GM12801 (cell line): ENCODE data around the gene SMIM12.

Source experiments
- TF ChIP-seq, protein P1 (sequence below): IDR thresholded peaks from one replicate; pipeline ENCODE4 v1.5.1; 2011; ENCODE audit warnings: control low read depth; ENCODE audit not compliant: insufficient read length; ENCODE audit errors: extremely low read depth

Gene SMIM12

DNA sequence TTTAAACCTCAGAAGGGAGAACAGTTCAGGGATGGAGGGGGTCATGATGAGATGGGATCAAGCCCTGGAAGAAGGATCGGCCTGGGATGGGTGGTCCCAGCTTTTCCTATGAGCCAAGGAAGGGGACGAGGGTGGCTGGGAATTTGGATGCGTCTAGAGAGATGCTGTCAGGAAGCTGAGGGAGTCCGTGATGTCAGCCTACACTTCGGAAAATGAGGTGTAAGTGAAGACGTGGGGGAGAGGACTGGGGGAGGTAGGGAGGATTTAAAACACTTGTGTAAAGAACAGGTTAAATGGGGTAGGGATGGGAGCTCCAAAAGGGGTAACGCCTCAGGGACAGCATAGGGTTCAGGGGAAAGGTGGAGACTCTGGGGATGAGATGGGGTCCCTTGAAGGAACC lies 42.4 kb upstream of the SMIM12 start:
- TF ChIP-seq, protein P1, sequence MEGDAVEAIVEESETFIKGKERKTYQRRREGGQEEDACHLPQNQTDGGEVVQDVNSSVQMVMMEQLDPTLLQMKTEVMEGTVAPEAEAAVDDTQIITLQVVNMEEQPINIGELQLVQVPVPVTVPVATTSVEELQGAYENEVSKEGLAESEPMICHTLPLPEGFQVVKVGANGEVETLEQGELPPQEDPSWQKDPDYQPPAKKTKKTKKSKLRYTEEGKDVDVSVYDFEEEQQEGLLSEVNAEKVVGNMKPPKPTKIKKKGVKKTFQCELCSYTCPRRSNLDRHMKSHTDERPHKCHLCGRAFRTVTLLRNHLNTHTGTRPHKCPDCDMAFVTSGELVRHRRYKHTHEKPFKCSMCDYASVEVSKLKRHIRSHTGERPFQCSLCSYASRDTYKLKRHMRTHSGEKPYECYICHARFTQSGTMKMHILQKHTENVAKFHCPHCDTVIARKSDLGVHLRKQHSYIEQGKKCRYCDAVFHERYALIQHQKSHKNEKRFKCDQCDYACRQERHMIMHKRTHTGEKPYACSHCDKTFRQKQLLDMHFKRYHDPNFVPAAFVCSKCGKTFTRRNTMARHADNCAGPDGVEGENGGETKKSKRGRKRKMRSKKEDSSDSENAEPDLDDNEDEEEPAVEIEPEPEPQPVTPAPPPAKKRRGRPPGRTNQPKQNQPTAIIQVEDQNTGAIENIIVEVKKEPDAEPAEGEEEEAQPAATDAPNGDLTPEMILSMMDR, result no peak

DNA sequence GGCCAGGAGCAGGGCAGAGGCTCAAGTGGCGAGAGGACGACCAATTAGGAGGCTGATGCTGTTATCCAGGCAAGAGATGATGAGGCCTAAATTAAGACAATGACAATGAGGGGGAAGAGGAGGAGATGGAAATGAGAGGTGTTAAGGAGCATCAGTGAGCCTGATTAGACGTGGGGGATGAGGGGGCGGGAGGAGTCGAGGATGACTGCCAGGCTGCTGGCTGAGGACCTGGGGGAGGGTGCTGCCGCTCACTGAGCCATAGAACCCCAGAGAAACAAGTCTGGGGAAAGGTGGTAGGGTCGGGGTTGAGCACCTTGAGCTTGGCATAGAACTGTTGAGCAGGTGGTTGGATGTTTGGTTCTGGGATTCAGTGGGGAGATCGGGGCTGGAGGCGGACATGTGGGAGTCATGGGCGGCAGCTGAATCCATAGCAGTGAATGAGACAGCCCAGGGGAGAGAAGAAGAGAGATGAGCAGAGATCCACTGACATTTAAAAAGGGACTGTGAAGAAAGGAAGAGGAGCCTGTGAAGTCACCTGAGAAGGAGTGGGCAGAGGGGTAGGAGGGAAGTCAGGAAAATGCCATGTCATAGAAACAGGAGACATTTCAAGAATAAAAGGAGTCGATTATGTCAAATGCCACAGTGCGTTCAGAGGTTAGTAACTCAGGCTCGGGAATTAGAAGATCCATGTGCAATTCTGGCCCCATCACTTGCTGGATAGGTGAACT lies 41.4 kb upstream of the SMIM12 start:
- TF ChIP-seq, protein P1, result no peak

DNA sequence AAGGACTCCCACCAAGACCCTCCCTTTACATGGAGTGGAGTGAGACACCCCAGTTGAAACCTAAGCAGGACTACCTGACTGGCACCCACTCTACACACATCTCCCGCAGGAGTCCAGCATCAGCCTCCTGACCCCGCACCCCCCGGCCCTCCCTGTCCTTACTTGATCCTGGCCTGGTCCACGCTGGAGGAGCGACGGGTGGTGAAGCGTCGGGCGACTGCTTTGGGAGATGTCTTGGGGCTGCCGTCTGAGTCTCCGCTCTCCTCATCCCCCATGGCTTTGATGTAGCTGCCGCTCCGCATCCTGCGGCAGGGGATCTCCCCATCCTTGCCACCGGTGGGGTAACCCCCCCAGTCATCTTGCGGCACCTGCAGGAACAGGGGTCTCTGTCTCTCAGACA lies 40.4 kb upstream of the SMIM12 start:
- TF ChIP-seq, protein P1, result no peak

DNA sequence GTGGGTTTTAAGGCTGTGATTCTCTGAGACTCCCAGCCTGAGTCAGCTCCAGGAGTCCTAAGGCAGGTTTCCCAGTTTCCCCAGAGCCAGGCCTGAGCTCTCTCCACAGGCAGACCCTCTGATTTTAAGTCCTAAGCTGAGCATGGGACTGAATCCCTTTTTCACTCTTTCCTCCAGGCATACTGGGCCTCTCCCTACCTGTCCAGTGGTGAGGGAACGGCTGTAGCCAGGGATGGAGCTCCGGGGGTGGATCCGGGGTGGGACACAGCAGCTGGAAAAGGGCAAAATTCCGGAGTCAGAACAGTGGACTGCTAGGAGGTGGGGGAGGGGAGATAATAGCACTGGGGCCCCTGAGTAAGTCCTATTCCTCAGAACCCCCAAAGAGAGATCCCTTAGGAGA lies 39.9 kb upstream of the SMIM12 start:
- TF ChIP-seq, protein P1, result no peak

DNA sequence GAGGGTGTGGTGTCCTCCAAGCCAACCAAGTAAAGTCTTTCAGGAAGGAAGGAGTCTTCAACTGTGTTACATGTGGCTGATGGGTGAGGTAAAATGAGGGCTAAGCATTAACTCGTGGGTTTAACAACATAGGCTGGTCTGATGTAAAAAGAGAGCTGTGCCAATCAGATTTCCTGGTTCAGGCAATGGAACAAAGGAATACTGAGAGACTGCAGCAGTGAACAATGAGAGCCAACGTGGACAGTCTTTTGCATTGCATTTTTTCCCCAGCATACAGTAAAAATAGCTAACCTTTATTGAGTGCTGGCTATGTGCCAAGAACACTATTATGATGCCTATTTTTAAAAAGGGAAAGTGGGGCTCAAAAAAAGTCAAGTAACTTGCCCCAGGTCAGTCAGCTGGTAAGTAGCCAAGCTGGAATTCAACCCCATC lies 38.8 kb upstream of the SMIM12 start:
- TF ChIP-seq, protein P1, result no peak

DNA sequence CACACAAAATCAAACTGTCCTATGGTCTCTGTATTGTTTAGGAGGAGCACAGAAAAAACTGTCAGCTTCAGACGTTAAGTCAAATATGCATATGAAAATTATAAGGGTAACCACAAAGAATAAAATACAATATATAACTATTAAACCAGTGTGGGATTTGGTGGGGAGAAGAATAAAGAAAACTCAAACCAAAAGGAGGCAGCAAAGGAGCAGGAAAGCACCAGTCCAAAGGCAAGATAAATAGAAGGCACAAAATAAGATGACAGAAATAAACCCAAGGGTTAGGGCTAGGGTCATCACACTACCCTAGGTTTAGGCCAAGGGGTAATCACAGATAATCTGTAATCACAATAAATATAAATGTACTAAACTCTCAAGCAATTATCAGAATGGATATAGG lies 37.1 kb upstream of the SMIM12 start:
- TF ChIP-seq, protein P1, result no peak

DNA sequence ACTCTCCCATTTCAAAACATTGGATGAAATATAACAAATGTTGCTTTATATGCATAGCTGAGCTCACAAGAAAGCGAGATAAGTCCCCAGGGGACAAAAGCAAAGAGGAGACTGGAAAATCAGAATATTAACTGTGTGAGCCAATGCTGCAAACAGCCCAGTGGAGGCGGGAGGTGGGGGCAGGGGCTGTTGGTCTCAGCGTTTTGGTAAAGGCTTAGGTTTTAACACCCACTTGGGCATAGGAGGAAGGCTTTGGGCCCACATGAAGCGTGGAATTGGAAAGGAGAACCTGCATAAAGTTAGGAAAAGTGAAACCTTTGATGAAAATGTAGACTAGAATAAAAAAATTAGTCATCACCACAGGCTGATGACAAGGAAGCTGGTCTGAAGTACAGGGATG lies 30.2 kb upstream of the SMIM12 start:
- TF ChIP-seq, protein P1, result no peak
